Liver (tissue), 9 donors: ENCODE results near the gene R3HDML. TPM values are rescaled to one million over a fixed set of nuclear protein-coding genes. Genes with fewer than 3 reads are reported as not detected.

Experiments used
- DNase-seq: peaks from one replicate; pipeline ENCODE4 v3.0.0-alpha.2; 2017; ENCODE audit warnings: low spot score
- H3K27ac ChIP-seq, 2 donors: one replicate each; pipeline ENCODE4 v1.7.0; 2013; ENCODE audit warnings: inconsistent platforms in 2 of 2, low read length in 2 of 2, control low read depth in 1 of 2, low read depth in 1 of 2, mild to moderate bottlenecking in 1 of 2
- H3K27me3 ChIP-seq, 4 donors: one replicate each; pipeline versions ENCODE4 v1.6.1 to v1.7.0; 2013; ENCODE audit warnings: low read length in 3 of 4, inconsistent platforms in 1 of 4, mild to moderate bottlenecking in 1 of 4, moderate library complexity in 1 of 4; ENCODE audit not compliant: control insufficient read depth in 4 of 4, insufficient read depth in 4 of 4
- H3K36me3 ChIP-seq, 4 donors: one replicate each; pipeline versions ENCODE4 v1.6.1 to v1.7.0; 2013; ENCODE audit warnings: low read length in 3 of 4, mild to moderate bottlenecking in 3 of 4, low read depth in 1 of 4, moderate library complexity in 1 of 4; ENCODE audit not compliant: control insufficient read depth in 4 of 4, insufficient read depth in 3 of 4
- H3K4me1 ChIP-seq, 4 donors: one replicate each; pipeline versions ENCODE4 v1.6.1 to v1.7.0; 2013; ENCODE audit warnings: low read length in 3 of 4, mild to moderate bottlenecking in 3 of 4, moderate library complexity in 1 of 4; ENCODE audit not compliant: control insufficient read depth in 4 of 4, insufficient read depth in 4 of 4
- H3K4me3 ChIP-seq, 3 donors: one replicate each; pipeline versions ENCODE4 v1.6.1 to v1.7.0; 2013; ENCODE audit warnings: low read length in 3 of 3, control low read depth in 1 of 3, low read depth in 1 of 3, mild to moderate bottlenecking in 1 of 3
- H3K9ac ChIP-seq, 2 donors: one replicate each; pipeline ENCODE4 v1.7.0; 2013; ENCODE audit warnings: low read length in 2 of 2, mild to moderate bottlenecking in 2 of 2, moderate library complexity in 2 of 2, control low read depth in 1 of 2, low read depth in 1 of 2
- H3K9me3 ChIP-seq, 4 donors: one replicate each; pipeline versions ENCODE4 v1.6.1 to v1.7.0; 2013; ENCODE audit warnings: low read length in 3 of 4; ENCODE audit not compliant: control insufficient read depth in 4 of 4
- EGR1 ChIP-seq, 2 donors: IDR thresholded peaks; 2 replicates each; pipeline ENCODE4 v1.6.1; 2016 to 2018; ENCODE audit warnings: antibody characterized with exemption in 2 of 2, low read depth in 2 of 2
- FOXA1 ChIP-seq: IDR thresholded peaks from 2 replicates; pipeline ENCODE4 v1.6.1; 2016; ENCODE audit warnings: antibody characterized with exemption
- FOXA2 ChIP-seq: IDR thresholded peaks from 2 replicates; pipeline ENCODE4 v1.6.1; 2016; ENCODE audit warnings: antibody characterized with exemption
- GABPA ChIP-seq, 2 donors: IDR thresholded peaks in 1 of 2; conservative IDR thresholded peaks in 1 of 2; 2 replicates each; pipeline ENCODE4 v1.6.1; 2016; ENCODE audit warnings: antibody characterized with exemption in 2 of 2, mild to moderate bottlenecking in 1 of 2, moderate library complexity in 1 of 2
- HNF4A ChIP-seq, 2 donors: conservative IDR thresholded peaks; 2 replicates each; pipeline ENCODE4 v1.6.1; 2016; ENCODE audit warnings: antibody characterized with exemption in 2 of 2, mild to moderate bottlenecking in 2 of 2
- HNF4G ChIP-seq: IDR thresholded peaks from 2 replicates; pipeline ENCODE4 v1.6.1; 2016; ENCODE audit warnings: antibody characterized with exemption
- JUND ChIP-seq, 2 donors: IDR thresholded peaks; 2 replicates each; pipeline ENCODE4 v1.6.1; 2016; ENCODE audit warnings: antibody characterized with exemption in 2 of 2
- NR2F2 ChIP-seq: IDR thresholded peaks from 2 replicates; pipeline ENCODE4 v1.6.1; 2016; ENCODE audit warnings: antibody characterized with exemption
- RAD21 ChIP-seq, 2 donors: IDR thresholded peaks; 2 replicates each; pipeline ENCODE4 v1.6.1; 2016; ENCODE audit warnings: antibody characterized with exemption in 2 of 2, mild to moderate bottlenecking in 2 of 2
- RXRA ChIP-seq, 2 donors: IDR thresholded peaks; 2 replicates each; pipeline ENCODE4 v1.6.1; 2017 to 2018; ENCODE audit warnings: antibody characterized with exemption in 2 of 2, mild to moderate bottlenecking in 1 of 2
- SP1 ChIP-seq: IDR thresholded peaks from 2 replicates; pipeline ENCODE4 v1.6.1; 2018; ENCODE audit warnings: antibody characterized with exemption, mild to moderate bottlenecking
- TAF1 ChIP-seq: conservative IDR thresholded peaks from 2 replicates; pipeline ENCODE4 v1.6.1; 2016; ENCODE audit warnings: antibody characterized with exemption, mild to moderate bottlenecking
- YY1 ChIP-seq: IDR thresholded peaks from 2 replicates; pipeline ENCODE4 v1.6.1; 2016; ENCODE audit warnings: antibody characterized with exemption, mild to moderate bottlenecking
- WGBS: extraction: QIAGEN DNeasy Blood & Tissue Kit; methylation state at CpG from one replicate; pipeline ENCODE4 v1.1.7; 2013; 5-methylcytosine and 5-hydroxymethylcytosine counted together
- polyA plus RNA-seq, 2 donors: library from polyadenylated mRNA; stranded (reverse) in 1 of 2; unstranded in 1 of 2; fragments of 200-250 nt in 1 of 2; fragments of >200 nt in 1 of 2; fragmentation: Nextera tagmentation in 1 of 2; extraction: Ambion mirVana in 1 of 2; gene quantifications; one replicate each; pipeline versions ENCODE4 v1.2.1 to v1.2.3, GENCODE V29; 2013 to 2015
- total RNA-seq, 2 donors: library from RNA; depleted of rRNA; stranded (reverse); fragments of >200 nt; gene quantifications; one replicate each; pipeline ENCODE4 v1.2.3, GENCODE V29; 2014
- TF ChIP-seq, protein P1 (sequence below): IDR thresholded peaks from 2 replicates; pipeline ENCODE4 v1.6.1; 2016; ENCODE audit warnings: antibody characterized with exemption
- TF ChIP-seq, protein P2 (sequence below): IDR thresholded peaks from 2 replicates; pipeline ENCODE4 v1.6.1; 2016; ENCODE audit warnings: antibody characterized with exemption, mild to moderate bottlenecking
- TF ChIP-seq, protein P3 (sequence below): IDR thresholded peaks from 2 replicates; pipeline ENCODE4 v1.6.1; 2016; ENCODE audit warnings: antibody characterized with exemption
- TF ChIP-seq, protein P4 (sequence below): IDR thresholded peaks from 2 replicates; pipeline ENCODE4 v1.6.1; 2016; ENCODE audit warnings: antibody characterized with exemption
- TF ChIP-seq, protein P5 (sequence below): fragments of 150-350 bp; IDR thresholded peaks from 2 replicates; pipeline ENCODE4 v1.5.1; 2017; ENCODE audit warnings: improper control_type of control experiment, low read depth, low read length; ENCODE audit not compliant: missing input control
- donor health status: healthy.
- donor health status: healthy.
- donor health status: healthy.
- donor health status: healthy.
- donor health status: healthy.

Gene R3HDML
- total and polyA plus RNA-seq, 4 donors, result not detected

DNA sequence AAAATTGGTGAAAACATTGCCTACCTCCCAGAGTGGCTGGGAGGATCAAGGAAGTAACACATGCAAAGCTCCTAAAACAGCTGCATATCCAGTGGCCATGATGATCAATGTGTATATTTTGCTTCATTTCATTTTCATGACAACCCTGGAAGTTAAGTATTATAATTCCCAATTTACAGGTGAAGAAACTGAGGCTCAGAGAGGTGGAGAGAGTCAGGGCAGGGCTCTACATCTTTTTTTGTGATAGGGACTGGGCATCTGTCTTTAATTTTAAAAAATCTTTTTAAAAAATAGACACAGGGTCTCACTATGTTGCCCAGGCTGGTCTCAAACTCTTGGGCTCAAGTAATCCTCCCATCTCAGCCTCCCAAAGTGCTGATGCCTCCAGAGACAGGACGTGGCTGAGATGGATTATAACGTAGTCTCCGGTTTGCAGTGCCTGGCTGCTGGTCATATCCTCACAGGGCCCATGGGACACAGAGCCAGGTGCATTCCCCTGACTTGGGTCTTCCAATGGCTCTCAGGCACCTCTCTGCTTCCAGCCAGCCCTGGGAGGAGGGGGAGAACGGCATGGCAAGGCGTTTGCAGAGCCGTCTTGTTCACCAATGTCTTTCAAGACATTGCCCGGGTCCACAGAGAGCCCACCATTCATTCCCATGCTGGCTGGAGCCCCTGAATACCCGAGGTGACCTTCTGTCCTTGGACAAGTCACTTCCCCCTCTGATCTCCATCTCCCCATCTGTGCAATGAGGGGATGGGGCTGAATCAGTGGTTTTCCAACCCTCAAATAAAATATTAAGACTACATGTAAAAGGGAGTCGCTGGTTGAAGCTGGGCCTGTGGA, 57.0 kb downstream of the R3HDML start:
- peak; percentile 59 for DNase-seq
- 35% methylated on average over 9 of the region's 9 CpGs for WGBS
- TF ChIP-seq JUND (IDR thresholded peaks at IDR 0.05), result no peak
- TF ChIP-seq YY1, result no peak
- no peak for TF ChIP-seq RXRA (IDR thresholded peaks at IDR 0.05)
- TF ChIP-seq, protein P1, sequence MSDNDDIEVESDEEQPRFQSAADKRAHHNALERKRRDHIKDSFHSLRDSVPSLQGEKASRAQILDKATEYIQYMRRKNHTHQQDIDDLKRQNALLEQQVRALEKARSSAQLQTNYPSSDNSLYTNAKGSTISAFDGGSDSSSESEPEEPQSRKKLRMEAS, result no peak
- TF ChIP-seq, protein P2, sequence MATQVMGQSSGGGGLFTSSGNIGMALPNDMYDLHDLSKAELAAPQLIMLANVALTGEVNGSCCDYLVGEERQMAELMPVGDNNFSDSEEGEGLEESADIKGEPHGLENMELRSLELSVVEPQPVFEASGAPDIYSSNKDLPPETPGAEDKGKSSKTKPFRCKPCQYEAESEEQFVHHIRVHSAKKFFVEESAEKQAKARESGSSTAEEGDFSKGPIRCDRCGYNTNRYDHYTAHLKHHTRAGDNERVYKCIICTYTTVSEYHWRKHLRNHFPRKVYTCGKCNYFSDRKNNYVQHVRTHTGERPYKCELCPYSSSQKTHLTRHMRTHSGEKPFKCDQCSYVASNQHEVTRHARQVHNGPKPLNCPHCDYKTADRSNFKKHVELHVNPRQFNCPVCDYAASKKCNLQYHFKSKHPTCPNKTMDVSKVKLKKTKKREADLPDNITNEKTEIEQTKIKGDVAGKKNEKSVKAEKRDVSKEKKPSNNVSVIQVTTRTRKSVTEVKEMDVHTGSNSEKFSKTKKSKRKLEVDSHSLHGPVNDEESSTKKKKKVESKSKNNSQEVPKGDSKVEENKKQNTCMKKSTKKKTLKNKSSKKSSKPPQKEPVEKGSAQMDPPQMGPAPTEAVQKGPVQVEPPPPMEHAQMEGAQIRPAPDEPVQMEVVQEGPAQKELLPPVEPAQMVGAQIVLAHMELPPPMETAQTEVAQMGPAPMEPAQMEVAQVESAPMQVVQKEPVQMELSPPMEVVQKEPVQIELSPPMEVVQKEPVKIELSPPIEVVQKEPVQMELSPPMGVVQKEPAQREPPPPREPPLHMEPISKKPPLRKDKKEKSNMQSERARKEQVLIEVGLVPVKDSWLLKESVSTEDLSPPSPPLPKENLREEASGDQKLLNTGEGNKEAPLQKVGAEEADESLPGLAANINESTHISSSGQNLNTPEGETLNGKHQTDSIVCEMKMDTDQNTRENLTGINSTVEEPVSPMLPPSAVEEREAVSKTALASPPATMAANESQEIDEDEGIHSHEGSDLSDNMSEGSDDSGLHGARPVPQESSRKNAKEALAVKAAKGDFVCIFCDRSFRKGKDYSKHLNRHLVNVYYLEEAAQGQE, result no peak
- no peak for TF ChIP-seq RAD21 (IDR thresholded peaks at IDR 0.05)
- TF ChIP-seq FOXA2, result no peak
- TF ChIP-seq HNF4G, result no peak
- TF ChIP-seq HNF4A (conservative IDR thresholded peaks at IDR 0.05), result no peak
- no peak for TF ChIP-seq TAF1
- TF ChIP-seq FOXA1, result no peak
- TF ChIP-seq SP1, result no peak
- TF ChIP-seq, protein P3, sequence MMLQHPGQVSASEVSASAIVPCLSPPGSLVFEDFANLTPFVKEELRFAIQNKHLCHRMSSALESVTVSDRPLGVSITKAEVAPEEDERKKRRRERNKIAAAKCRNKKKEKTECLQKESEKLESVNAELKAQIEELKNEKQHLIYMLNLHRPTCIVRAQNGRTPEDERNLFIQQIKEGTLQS, result no peak
- TF ChIP-seq, protein P4, sequence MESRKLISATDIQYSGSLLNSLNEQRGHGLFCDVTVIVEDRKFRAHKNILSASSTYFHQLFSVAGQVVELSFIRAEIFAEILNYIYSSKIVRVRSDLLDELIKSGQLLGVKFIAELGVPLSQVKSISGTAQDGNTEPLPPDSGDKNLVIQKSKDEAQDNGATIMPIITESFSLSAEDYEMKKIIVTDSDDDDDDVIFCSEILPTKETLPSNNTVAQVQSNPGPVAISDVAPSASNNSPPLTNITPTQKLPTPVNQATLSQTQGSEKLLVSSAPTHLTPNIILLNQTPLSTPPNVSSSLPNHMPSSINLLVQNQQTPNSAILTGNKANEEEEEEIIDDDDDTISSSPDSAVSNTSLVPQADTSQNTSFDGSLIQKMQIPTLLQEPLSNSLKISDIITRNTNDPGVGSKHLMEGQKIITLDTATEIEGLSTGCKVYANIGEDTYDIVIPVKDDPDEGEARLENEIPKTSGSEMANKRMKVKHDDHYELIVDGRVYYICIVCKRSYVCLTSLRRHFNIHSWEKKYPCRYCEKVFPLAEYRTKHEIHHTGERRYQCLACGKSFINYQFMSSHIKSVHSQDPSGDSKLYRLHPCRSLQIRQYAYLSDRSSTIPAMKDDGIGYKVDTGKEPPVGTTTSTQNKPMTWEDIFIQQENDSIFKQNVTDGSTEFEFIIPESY, result no peak
- TF ChIP-seq GABPA (IDR thresholded peaks at IDR 0.05 in 1 of 2, conservative IDR thresholded peaks at IDR 0.05 in 1 of 2), result no peak
- TF ChIP-seq, protein P5, sequence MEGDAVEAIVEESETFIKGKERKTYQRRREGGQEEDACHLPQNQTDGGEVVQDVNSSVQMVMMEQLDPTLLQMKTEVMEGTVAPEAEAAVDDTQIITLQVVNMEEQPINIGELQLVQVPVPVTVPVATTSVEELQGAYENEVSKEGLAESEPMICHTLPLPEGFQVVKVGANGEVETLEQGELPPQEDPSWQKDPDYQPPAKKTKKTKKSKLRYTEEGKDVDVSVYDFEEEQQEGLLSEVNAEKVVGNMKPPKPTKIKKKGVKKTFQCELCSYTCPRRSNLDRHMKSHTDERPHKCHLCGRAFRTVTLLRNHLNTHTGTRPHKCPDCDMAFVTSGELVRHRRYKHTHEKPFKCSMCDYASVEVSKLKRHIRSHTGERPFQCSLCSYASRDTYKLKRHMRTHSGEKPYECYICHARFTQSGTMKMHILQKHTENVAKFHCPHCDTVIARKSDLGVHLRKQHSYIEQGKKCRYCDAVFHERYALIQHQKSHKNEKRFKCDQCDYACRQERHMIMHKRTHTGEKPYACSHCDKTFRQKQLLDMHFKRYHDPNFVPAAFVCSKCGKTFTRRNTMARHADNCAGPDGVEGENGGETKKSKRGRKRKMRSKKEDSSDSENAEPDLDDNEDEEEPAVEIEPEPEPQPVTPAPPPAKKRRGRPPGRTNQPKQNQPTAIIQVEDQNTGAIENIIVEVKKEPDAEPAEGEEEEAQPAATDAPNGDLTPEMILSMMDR, result no peak
- TF ChIP-seq EGR1 (IDR thresholded peaks at IDR 0.05; ENCODE audit: low read depth in 2 of 2), result no peak
- TF ChIP-seq NR2F2, result no peak
- Histone ChIP-seq H3K27ac (peak overlapping the region; percentile 91 to 93), H3K9ac (peak overlapping the region; percentile 44 to 97), H3K4me1 (peaks cover 15 to 77% (median 55%) of the 10 kb centered on the region in 4 donors), H3K27me3 (no peaks in the 10 kb centered on the region), H3K36me3 (peaks cover 0 to 7% (median 3%) of the 10 kb centered on the region in 4 donors), H3K4me3 (peak overlapping the region; percentile 58 to 81 (median 73)), H3K9me3 (no peaks in the 10 kb centered on the region)
